Activated CD4-positive, CD25-positive, alpha-beta regulatory T cell treated with anti-CD3 and anti-CD28 coated beads, Interleukin-2, amount 50 U/mL, for 24 hours (primary cell): Measurements from ENCODE around the gene TMEM198.

Experiments
- ATAC-seq, 2 donors: fragments of 150-1000 bp; cut with Tn5 transposase; one replicate each; pipeline ENCODE4 v1.10.0; 2021; ENCODE audit warnings: mild to moderate bottlenecking in 1 of 2, moderate library complexity in 1 of 2

The TMEM198 gene, protein sequence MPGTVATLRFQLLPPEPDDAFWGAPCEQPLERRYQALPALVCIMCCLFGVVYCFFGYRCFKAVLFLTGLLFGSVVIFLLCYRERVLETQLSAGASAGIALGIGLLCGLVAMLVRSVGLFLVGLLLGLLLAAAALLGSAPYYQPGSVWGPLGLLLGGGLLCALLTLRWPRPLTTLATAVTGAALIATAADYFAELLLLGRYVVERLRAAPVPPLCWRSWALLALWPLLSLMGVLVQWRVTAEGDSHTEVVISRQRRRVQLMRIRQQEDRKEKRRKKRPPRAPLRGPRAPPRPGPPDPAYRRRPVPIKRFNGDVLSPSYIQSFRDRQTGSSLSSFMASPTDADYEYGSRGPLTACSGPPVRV

DNA sequence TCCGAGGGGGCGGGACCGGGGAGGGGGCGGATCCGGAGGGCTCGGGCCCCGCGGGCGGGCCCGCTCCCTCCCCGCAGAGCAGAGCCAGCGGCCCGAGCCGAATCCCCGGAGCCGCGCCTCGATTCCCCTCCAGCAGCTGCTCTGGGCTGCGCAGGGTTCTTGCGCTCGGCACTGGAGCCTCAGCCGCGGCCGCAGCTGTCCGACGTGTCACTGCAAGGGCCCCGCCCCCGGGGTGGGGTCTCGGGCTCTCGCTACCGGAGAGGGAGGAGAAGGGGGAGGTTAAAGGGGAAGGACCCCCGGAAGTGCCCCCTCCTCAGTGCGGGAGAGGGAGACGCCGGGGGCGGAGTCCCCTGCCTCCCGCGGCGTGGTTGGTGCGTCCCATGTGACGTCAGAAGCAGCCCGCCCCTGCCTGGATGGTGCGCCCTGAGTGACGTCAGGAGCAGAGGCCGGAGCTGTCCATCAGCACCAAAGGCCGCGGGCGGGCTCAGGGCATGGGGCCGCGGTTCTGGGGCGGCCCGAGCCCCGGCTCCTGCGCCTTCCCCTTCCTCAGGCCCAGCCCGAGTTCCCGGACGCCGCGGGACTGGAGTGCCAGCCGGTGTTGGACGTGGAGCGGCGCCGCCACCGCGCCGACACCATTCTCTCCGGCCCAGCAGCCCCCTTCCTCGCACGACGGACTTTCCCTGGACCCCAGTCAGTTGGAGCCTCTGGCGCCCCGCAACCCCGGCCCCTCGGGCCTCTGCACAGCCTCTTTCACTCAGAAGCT, at the start of gene TMEM198, which contains the start of gene CHPF:
TSS of gene TMEM198 (plus strand) at position 433 of the 763 bp plus-strand sequence. CDS start 700 bp downstream, outside the sequence.
TSS of gene CHPF (minus strand) at position 214 of the 763 bp plus-strand sequence. CDS start 271 bp downstream, outside the sequence.
- ATAC-seq = peak; percentile 77 to 83

DNA sequence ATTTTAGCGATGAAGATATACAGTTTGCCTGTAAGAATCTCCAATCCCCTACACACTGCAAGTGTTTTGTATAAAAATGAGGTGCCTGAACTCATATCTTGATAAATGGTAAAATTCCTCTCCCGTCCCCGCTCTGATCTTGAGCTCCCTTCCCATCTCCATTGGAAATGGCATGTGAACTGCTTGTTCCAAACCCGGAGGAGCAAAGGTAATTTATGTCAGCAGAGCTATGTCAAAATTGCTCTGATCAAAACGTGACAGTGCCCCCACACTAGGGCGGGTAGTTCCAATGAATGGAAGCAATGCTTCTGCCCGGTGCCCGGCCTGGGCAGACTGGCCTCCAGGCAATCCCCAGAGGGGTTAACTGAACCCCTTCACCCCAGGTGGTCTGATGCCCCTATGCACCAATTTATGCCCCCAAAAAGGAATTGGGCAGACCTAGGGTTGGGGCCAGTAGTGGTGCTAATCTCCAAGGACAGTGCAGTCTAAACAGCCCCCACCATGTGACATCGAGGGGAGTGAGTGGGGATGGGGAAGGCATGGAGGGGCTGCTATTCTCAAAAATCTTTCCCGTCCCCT, 48.8 kb upstream of the TMEM198 start:
- no peak for ATAC-seq

DNA sequence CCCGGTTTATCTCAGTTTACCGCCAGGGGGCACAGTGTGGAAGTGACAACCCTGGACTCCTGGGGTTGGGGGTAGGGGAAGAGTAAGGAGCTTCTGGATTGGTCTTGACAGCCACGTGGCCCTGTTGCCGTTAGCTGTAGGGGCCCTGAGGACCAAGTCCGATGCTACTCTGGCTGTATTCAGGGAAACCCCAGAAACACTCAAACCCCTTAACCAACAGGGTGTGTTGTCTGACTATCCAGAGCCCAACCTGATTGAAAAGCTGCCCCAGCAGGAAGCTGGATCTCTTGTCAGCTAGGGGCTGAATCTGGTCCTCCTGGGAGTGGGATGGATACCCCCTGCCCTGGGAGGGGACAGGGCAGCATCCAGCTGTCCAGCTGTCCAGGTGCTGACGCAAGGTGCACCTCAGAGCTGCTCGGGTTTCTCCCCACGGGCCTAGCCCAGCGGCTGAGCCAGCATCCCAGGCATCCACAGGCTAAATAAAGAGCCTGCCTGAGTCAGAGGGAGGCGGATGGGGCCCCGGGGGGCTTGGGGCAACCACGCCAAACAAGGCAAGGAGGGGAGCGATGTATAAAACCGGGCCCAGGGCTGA, 48.2 kb upstream of the TMEM198 start:
- no peak for ATAC-seq

DNA sequence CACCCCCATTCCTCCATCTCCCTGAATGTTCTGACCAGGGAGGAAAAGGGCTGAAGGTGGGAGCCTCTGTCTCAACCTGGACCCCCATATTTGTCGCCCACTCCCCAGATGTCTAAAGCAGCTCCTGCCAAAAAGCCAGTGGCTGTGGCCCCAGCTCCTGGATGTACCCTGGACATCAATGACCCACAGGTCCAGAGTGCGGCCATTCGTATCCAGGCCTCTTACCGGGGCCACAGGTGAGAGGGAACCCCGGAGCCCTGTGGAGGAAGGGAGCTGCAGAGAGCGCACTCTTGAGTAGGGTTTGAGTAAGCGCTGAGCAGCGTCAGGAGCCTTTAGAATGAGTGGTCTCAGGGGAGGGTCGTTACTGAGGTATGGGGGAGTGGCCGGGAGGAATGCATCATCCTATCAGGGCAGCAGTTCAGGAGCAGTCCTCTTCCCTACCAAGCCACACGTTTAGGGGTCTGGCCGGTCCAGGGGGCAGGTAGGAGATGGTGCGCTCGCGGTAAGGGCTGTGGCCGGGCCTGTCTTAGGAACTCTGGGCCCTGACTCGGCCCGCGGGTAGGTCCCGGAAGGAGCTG, 47.5 kb upstream of the TMEM198 start:
- ATAC-seq = no peak

DNA sequence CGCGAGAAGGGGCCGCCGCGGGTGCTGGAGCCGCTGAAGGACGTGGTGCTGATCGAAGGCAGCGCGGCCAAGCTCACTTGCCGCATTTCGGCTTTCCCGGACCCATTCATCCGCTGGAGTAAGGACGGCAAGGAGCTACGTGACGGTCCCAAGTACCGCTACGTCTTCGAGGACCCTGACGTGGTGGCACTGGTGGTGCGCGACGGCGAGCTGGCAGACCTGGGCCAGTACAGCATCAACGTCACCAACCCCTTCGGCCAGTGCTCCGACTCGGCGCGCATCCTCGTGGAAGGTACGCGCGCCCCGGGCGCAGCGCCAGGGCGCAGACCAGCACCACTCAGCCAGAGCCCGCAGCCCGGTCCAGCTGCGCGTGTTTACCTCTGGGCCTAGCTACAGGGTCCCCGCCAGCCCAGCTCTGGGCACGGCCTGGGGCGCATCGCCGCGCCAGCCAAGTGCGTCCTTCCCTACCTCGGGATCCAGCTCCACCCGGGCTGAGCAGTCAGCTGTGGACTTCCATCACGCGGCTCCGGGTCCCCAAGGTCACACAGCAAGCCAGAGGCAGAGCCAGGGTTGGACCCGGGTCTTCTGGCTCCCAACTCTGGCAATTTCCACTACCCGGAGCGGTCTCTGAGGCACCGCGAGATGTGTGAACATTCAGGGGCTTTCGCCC, 46.9 kb upstream of the TMEM198 start:
- no peak for ATAC-seq

DNA sequence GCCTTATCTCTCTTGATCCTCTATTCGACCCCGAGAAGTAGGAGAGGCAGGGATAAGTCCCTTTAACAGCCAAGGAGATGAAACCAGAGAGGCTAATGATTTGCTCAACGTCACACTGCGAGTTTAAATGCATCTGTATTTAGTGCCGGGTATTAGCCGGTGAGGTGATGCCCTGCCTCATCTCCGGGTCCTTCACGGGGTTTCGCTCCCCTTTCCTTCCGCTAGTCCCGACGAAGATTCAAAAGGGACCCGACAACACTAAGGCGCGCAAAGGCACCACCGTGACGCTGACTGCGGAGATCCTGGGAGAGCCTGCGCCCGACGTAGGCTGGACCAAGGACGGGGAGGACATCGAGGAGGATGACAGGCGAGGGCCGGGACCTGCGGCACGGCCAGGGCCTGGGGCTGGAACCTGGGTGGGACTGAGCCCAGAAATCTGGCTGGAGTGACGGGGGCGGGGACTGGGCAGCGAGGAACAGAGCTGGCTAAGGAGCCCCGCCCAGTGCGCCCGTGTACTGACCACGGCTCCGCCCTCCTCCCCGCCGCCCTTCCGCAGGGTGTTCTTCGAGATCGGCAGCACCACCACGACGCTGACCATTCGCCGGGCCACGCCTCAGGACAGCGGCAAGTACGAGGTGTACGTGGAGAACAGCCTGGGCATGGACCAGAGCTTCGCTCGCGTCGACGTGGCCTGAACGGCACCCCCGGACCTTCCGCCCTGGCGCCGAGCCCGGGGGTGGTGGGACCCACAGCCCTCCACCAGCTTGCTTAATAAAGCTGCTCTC, 46.1 kb upstream of the TMEM198 start:
- peak in 1 of 2 donors; percentile 5 for ATAC-seq

DNA sequence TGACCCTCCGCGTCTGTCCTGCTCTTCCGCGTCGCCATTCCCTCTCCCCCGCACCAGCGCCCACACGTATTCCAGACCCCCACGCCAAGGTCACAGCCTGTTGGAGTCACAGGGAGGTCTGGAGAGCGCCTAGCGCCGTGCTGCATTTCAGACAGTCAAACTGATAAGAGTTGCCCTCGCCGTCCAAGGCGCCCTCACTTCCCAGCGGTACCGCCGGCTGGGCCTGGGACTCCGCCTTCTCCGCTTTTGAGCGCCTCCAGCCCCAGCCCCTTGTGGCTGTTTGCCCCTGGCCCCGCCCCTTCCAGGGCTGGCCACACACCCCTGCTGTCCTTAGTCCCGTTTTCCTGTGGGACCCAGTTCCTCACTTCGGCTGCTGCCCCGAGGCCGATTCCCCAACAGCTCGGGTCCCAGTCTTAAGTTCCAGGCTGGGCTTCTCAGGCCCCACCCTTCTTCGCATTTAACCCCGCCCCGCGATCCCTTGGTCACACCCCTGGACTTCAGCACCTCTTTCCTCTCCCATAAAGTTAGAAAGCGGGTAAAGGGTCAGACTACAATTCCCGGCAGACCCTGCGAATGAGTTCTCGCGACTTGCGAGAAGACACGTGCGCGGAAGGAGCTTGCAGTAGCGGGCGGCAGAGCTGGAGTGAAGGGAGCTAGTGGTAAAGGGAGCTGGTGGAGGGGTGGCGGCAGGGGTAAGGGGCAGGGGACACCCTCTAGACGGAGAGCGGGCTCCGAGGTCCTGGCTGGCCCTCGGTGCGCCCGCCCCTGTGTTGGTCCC, 45.4 kb upstream of the TMEM198 start, which contains the start of gene GMPPA:
TSS of gene GMPPA (plus strand) at position 612 of the 778 bp plus-strand sequence. CDS start 1,085 bp downstream, outside the sequence.
- peak; percentile 96 to 97 for ATAC-seq

DNA sequence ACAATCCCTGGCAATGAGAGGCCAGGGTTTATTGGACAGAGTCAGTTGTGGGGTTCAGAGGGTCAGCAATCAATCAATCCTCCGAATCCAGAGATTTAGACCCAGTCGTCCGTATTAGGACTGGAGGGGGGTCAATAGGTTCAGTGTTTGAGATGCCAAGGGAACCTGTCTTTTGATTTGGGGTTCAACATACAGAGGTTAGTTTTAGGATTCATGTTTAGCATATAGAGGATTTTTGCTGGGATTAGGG, 44.8 kb upstream of the TMEM198 start:
- no peak for ATAC-seq

DNA sequence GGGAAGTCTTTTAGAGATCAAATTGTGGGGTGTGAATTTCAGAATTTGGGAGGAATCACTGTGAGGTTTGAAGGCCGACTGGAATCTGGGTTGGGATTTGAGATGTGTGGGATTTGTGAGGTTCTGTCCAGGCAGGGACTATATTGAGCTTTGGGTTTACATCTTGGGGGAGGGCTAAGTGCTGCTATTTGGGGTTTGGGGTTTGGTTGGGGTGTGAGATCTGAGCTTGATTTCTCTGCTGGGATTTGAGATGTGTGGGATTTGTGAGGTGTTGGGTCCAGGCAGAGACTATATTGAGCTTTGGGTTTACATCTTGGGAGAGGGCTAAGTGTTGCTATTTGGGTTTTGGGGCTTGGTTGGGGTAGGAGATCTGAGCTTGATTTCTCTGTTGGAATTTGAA, 44.3 kb upstream of the TMEM198 start:
- ATAC-seq = no peak

DNA sequence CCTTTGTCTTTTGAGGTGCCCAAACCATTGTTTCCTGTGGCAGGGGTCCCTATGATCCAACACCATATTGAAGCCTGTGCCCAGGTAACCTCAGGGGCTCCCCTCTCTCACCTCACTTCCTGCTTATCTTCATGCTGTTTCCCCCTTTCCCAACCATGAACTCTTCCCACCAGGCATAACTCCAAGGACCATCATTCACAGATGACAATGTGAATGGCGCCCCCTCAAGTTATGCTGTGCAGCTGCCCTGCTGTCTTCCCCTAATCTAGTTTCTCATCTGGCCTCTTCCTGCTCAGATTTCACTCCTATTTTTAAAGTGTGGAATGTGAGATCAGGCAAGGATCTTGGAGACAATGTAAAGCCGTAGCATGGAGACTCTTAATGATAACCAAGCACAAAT, 43.7 kb upstream of the TMEM198 start:
- ATAC-seq = no peak

DNA sequence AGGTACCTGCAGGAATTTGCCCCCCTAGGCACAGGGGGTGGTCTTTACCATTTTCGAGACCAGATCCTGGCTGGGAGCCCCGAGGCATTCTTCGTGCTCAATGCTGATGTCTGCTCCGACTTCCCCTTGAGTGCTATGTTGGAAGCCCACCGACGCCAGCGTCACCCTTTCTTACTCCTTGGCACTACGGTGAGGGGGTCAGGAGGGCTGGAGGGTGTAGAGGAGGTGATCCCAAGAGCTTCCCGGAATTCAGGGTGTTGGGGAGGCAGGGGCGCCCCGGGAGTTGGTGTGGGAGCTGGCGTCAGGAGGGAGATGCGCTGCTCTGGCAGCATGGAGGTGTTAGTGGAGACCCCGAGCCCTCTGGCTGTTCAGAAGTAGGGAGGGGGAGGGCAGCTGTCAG, 42.0 kb upstream of the TMEM198 start:
- no peak for ATAC-seq

DNA sequence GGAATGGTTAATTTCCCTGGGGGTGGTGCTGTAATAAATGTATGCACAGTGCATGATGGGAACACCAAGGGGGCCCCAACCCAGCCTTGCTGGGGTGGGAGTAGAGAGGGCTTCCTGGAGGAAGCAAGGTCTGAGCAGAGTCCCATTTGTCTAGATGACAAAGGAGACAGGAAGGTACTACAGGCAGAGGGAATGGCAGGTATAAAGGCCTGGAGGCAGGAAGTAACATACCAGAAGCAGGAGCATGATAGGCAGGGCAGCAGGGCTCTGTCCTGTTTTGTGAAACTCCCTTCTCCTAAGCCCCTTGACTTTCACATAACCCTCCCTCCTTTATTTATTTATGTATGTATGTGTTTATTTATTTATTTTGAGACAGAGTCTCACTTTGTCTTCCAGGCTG, 41.2 kb upstream of the TMEM198 start:
- ATAC-seq = no peak

DNA sequence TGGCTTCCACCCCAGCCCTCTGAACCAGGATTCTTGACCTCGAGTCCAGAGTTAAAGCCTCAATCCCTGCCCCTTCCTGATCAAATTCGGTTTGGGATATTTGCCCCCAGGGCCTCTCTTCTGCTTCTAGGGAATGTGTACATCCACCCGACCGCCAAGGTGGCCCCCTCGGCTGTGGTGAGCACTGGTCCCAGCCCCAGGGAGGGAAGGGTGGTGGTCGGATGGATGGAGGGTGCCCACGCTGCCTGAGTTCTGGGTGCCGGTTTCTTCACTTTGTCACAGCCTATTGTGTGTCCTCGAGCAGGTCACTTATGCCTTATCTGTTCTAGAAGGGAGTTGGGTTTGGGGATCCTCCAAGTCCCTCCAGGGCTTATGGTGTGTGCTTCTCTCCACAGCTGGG, 38.2 kb upstream of the TMEM198 start:
- no peak for ATAC-seq

DNA sequence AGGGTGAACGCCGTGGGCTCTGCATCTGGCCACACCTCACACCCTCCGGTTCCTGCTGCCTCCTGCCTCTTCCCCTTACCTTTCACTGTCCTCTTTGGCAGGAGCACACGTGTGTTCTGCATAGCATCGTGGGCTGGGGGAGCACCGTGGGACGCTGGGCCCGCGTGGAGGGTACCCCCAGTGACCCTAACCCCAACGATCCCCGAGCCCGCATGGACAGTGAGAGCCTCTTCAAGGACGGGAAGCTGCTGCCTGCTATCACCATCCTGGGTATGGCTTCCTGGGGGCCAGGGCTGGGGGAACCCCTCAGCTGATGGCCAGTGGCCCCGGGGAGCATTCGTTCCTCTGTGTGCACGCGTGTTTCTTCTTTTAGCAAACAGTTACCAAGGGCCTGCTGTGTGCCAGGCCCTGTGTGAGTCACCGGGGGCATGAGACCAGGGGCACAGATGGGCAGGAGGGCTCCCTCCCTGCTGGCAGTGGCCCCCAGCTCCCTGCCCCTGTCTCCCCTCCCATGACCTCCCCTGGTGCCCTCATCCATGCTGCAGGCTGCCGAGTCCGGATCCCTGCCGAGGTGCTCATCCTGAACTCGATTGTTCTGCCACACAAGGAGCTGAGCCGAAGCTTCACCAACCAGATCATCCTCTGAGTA, 37.6 kb upstream of the TMEM198 start:
- no peak for ATAC-seq

DNA sequence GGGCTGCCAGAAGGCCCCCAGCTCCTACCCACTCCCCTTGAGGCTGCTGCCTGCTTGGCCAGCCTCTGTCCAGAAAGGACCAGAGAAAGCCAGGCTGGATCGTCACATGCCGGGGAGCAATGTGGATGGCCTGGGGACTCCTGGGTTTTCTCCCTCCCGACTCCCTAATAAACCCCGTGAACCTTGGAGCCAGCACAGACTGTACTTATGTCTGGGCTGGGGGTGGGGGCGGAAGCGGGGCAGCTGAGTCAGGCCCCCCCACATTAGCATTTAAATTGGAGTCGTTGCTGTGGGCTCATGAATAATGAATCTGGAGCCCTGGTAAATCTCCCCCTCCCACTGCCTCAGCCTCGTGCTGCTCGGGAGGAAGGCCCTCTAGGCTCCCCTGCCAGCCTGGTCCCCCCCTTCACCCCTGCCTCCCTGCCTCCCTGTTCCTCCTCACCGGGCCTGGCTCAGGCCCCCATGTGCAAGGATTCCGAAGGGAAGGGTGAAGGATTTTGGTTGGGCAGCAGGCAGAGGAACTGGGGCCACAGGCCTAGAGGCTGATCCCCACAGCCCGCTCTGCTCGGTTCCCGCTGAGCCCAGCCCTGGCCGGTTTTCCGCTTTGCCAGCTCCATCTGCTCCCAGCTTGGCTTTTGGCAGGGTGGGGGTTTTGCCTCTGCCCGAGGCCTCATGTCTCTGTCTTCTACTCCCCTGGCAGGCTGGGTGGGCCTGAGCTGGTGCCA, 36.9 kb upstream of the TMEM198 start:
- ATAC-seq = no peak

DNA sequence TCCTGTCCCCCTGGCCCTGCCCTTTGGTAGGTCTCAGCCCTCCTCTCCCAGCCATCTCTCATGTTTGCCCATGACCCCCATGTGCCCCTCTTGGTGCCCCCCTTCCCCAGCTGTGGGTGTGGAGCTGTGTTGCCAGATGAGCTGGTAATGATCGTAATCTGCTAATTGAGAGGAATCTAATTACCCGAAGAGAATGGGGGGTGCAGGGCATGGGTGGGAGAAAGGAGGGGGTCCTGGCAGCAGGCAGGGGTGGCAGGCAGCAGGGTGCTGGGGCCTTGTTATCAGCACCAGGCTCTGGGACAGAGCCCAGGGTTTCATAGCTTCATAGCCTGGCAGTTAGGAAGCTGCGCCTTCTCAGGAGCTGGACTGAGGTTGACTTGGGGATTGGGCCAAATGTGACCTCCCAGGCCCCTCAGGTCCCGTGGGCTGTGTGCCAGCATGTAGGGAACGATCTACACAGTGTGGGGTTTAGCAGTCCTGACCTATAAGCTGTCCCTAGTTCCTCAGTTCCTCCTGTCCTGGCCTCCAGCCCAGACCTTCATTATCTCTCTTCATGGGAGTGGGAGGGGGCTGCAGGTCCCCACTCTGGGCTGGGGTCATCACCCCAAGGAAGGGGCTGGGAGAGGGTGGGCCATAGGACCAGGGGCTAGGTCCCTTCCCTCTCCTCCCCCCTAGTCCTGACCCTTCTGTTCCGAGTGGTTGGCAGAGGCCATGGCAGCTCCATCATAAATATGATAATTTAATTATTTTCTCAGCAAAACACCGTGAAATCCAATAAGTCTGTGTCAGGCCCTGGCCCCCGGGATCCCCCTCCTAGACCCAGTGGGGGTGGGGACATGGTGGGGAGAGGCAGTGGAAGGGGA, 36.0 kb upstream of the TMEM198 start:
- no peak for ATAC-seq

DNA sequence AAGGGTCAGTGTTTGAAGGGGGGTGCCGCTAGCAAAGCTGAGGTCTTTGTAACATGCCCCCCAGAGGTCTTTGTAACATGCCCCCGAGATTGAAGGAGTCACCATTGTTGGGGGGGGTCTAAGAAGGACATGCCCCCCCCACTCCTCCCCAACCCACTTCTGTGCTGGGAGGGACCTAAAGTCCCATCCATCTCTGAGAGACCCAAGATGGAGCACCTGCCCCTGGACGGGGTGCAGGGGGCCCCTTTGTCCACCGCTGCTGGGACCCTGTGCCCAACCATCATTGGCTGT, 35.4 kb upstream of the TMEM198 start:
- ATAC-seq = no peak

DNA sequence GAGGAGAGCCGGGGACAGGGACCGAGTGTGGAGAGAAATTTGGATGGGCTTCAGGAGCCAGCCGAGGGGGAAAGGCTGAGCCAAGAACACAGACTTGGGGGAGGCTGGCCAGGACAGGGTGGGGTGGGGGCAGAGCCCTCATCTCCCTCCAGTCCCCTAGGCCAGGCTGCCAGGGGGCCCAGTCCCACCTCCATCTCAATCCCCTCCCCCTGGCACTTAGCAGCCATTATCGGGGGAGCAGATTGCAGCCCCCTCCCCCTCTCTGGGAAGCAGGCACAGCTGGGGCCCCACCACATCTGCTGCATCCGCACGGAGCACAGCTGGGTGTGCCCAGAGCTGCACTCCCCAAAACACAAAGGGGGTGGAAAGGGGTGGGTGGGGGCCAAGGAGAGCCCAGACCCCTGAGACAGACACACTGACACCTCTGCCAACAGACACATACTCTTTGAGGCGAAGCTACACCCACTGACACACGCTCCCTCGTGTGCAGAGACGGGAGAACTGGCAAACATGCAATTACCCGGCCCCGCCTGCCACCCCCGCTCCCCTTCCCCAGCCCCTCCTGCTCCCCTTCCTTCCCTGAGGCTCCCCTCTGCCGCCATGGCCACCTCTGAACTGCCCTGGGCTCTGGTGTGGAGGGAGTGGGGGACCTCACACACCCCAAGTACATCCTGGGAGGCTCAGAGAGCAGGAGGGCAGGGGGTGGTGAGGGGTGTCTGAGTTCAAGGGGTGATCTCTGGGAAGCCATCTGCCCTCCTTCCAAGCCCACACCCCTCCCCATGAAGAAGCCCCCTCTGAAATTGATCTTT, 34.7 kb upstream of the TMEM198 start:
- ATAC-seq = peak in 1 of 2 donors; percentile 18
